GM23338 (cell line): ENCODE data around the gene SRP68. TPM values are rescaled to one million over a fixed set of nuclear protein-coding genes. Genes with fewer than 3 reads are reported as not detected.

Source experiments
- ATAC-seq: fragments of 200-7000 bp; cut with Tn5 transposase; 3 replicates; pipeline ENCODE4 v1.9.1; 2020
- DNase-seq: peaks from one replicate; pipeline ENCODE4 v3.0.0-alpha.2; 2015; ENCODE audit warnings: low spot score
- H2AFZ ChIP-seq: fragments of 200-600 bp; sonication (generic); 2 replicates; pipeline ENCODE4 v1.8.0; 2016; ENCODE audit warnings: antibody characterized with exemption, mild to moderate bottlenecking, moderate library complexity
- H3F3A ChIP-seq: fragments of 200-600 bp; sonication (generic); replicated peaks from 2 replicates; pipeline ENCODE4 v1.8.0; 2017; ENCODE audit warnings: antibody characterized with exemption, mixed run types, low read depth
- H3K27ac ChIP-seq: fragments of 200-600 bp; sonication (generic); 2 replicates; pipeline ENCODE4 v1.6.1; 2016; ENCODE audit warnings: low read depth
- H3K27me3 ChIP-seq: fragments of 200-600 bp; sonication (generic); 2 replicates; pipeline ENCODE4 v1.8.0; 2016; ENCODE audit warnings: mild to moderate bottlenecking, mixed run types, moderate library complexity; ENCODE audit not compliant: insufficient read depth
- H3K36me3 ChIP-seq: fragments of 200-600 bp; sonication (generic); 2 replicates; pipeline ENCODE4 v1.8.0; 2016; ENCODE audit warnings: mild to moderate bottlenecking; ENCODE audit not compliant: insufficient read depth
- H3K4me1 ChIP-seq: fragments of 200-600 bp; sonication (generic); 2 replicates; pipeline ENCODE4 v1.8.0; 2016; ENCODE audit warnings: mild to moderate bottlenecking, moderate library complexity; ENCODE audit not compliant: insufficient read depth
- H3K4me2 ChIP-seq: fragments of 200-600 bp; sonication (generic); 2 replicates; pipeline ENCODE4 v1.7.1; 2017; ENCODE audit warnings: mixed run types
- H3K4me3 ChIP-seq: fragments of 200-600 bp; sonication (generic); 2 replicates; pipeline ENCODE4 v1.6.1; 2016; ENCODE audit warnings: mixed run types
- H3K79me2 ChIP-seq: fragments of 200-600 bp; sonication (generic); replicated peaks from 2 replicates; pipeline ENCODE4 v1.8.0; 2017; ENCODE audit warnings: mild to moderate bottlenecking; ENCODE audit not compliant: insufficient read depth
- H3K9me2 ChIP-seq: fragments of 200-600 bp; sonication (generic); 2 replicates; pipeline ENCODE4 v1.8.0; 2017; ENCODE audit not compliant: insufficient read depth
- H4K20me1 ChIP-seq: fragments of 200-600 bp; sonication (generic); replicated peaks from 2 replicates; pipeline ENCODE4 v1.8.0; 2017; ENCODE audit warnings: mild to moderate bottlenecking; ENCODE audit not compliant: insufficient read depth
- H3K27ac Mint-ChIP-seq: 2 replicates; pipeline ENCODE4 v1.8.0; 2020; ENCODE audit warnings: inconsistent platforms, mild to moderate bottlenecking, moderate library complexity, mixed read lengths
- H3K27me3 Mint-ChIP-seq: 3 replicates; pipeline ENCODE4 v1.8.0; 2022; ENCODE audit warnings: low read depth, mild to moderate bottlenecking, moderate library complexity, mixed read lengths, inconsistent platforms; ENCODE audit not compliant: insufficient read depth, poor library complexity
- H3K36me3 Mint-ChIP-seq: 3 replicates; pipeline ENCODE4 v1.8.0; 2021; ENCODE audit warnings: low read depth, mild to moderate bottlenecking, inconsistent platforms, moderate library complexity, mixed read lengths
- H3K4me1 Mint-ChIP-seq: 3 replicates; pipeline ENCODE4 v1.8.0; 2020; ENCODE audit warnings: mild to moderate bottlenecking, inconsistent platforms, mixed read lengths
- H3K4me3 Mint-ChIP-seq: 3 replicates; pipeline ENCODE4 v1.8.0; 2021; ENCODE audit warnings: moderate library complexity, mild to moderate bottlenecking, inconsistent platforms, mixed read lengths
- H3K9me3 Mint-ChIP-seq: 3 replicates; pipeline ENCODE4 v1.8.0; 2020; ENCODE audit warnings: moderate library complexity, mild to moderate bottlenecking, inconsistent platforms, mixed read lengths
- CREB1 ChIP-seq: fragments of 250-450 bp; sonication (Bioruptor Pico); IDR thresholded peaks from 2 replicates; pipeline ENCODE4 v1.5.0; 2020; ENCODE audit warnings: low read depth, mild to moderate bottlenecking, moderate library complexity
- EZH2 ChIP-seq: fragments of 200-600 bp; sonication (generic); IDR thresholded peaks from one replicate; pipeline ENCODE4 v1.8.0; 2017; ENCODE audit warnings: antibody characterized with exemption, mild to moderate bottlenecking, low read depth; ENCODE audit not compliant: unreplicated experiment
- EZH2phosphoT487 ChIP-seq: fragments of 200-600 bp; sonication (generic); IDR thresholded peaks from one replicate; pipeline ENCODE4 v1.8.1; 2018; ENCODE audit warnings: antibody characterized with exemption; ENCODE audit not compliant: unreplicated experiment
- JUNB ChIP-seq: IDR thresholded peaks from one replicate; pipeline ENCODE4 v1.6.1; 2016; ENCODE audit warnings: antibody characterized with exemption; ENCODE audit not compliant: unreplicated experiment
- NANOG ChIP-seq: IDR thresholded peaks from 2 replicates; pipeline ENCODE4 v1.6.1; 2016; ENCODE audit warnings: antibody characterized with exemption, borderline replicate concordance
- POLR2AphosphoS5 ChIP-seq: IDR thresholded peaks from 2 replicates; pipeline ENCODE4 v1.6.1; 2016; ENCODE audit warnings: antibody characterized with exemption, low read depth
- STAT1 ChIP-seq: IDR thresholded peaks from one replicate; pipeline ENCODE4 v1.6.1; 2016; ENCODE audit warnings: antibody characterized with exemption; ENCODE audit not compliant: unreplicated experiment
- ZNF114 ChIP-seq: fragments of 250-450 bp; sonication (Bioruptor Pico); IDR thresholded peaks from 2 replicates; pipeline ENCODE4 v1.5.0; 2020; ENCODE audit warnings: mild to moderate bottlenecking, moderate library complexity
- ZNF331 ChIP-seq: fragments of 250-450 bp; sonication (Bioruptor Pico); IDR thresholded peaks from 2 replicates; pipeline ENCODE4 v1.5.0; 2020; ENCODE audit warnings: low read depth, mild to moderate bottlenecking, moderate library complexity
- polyA plus RNA-seq: library from polyadenylated mRNA; unstranded; fragments of >200 nt; fragmentation: Nextera tagmentation; extraction: Ambion mirVana; gene quantifications from 2 replicates; pipeline ENCODE4 v1.2.1, GENCODE V29; 2016
- total RNA-seq: library from RNA; depleted of rRNA; stranded (reverse); fragments of >200 nt; shearing (Covaris generic); gene quantifications from 2 replicates; pipeline ENCODE4 v1.2.3, GENCODE V29; 2014
- TF ChIP-seq, protein P1 (sequence below): IDR thresholded peaks from 2 replicates; pipeline ENCODE4 v1.6.1; 2016; ENCODE audit warnings: antibody characterized with exemption
- TF ChIP-seq, protein P2 (sequence below): fragments of 250-450 bp; sonication (Bioruptor Pico); IDR thresholded peaks from 2 replicates; pipeline ENCODE4 v1.5.0; 2020; ENCODE audit warnings: mild to moderate bottlenecking, moderate library complexity
- TF ChIP-seq, protein P3 (sequence below): IDR thresholded peaks from one replicate; pipeline ENCODE4 v1.6.1; 2018; ENCODE audit warnings: antibody characterized with exemption; ENCODE audit not compliant: unreplicated experiment
- TF ChIP-seq, protein P4 (sequence below), 2 experiments: fragments of 200-600 bp in 1 of 2; sonication (generic) in 1 of 2; conservative IDR thresholded peaks; 2 replicates each; pipeline versions ENCODE4 v1.5.1 to v1.6.1; 2016 to 2017; ENCODE audit warnings: antibody characterized with exemption in 2 of 2, low read depth in 2 of 2, mild to moderate bottlenecking in 2 of 2, moderate library complexity in 1 of 2

The SRP68 gene
- total and polyA plus RNA-seq, 2 experiments from 2014 or later = 30.7 to 62.8 TPM

DNA sequence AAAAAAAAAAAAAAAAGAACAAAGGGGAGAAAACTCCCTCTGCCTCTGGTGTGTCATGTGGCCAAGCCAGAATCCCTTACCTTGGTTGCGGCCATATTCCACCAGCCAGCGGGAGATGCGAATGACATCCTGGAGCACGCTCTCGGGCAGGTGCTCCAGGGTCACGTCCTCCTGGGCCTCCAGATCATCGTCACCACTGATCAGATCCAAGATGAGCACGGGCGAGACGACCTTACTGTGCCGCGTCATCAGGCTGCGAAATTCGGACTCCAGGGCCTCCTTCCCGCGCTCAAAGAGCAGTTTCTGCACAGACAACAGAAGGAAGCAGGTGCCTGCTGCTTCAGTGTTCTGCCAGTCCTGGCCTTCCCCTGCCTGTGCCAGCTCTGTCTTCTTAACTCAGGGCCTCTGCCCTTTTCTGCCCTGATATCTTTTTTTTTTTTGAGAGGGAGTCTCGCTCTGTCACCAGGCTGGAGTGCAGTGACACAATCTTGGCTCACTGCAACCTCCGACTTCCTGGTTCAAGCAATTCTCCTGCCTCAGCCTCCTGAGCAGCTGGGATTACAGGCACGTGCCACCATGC is 25.5 kb upstream of the SRP68 start:
- no peak overlapping the region for H3K4me2 ChIP-seq
- no peak overlapping the region for H3K4me3 ChIP-seq
- ATAC-seq (no peak), DNase-seq (no peak)
- TF ChIP-seq ZNF114 (CRISPR knock-in tag) (no peak), NANOG (no peak), POLR2AphosphoS5 (no peak), JUNB (no peak), EZH2phosphoT487 (no peak), CREB1 (no peak), EZH2 (no peak), STAT1 (no peak), ZNF331 (CRISPR knock-in tag) (no peak)
- TF ChIP-seq, protein P1, sequence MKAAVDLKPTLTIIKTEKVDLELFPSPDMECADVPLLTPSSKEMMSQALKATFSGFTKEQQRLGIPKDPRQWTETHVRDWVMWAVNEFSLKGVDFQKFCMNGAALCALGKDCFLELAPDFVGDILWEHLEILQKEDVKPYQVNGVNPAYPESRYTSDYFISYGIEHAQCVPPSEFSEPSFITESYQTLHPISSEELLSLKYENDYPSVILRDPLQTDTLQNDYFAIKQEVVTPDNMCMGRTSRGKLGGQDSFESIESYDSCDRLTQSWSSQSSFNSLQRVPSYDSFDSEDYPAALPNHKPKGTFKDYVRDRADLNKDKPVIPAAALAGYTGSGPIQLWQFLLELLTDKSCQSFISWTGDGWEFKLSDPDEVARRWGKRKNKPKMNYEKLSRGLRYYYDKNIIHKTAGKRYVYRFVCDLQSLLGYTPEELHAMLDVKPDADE = no peak
- TF ChIP-seq, protein P2, sequence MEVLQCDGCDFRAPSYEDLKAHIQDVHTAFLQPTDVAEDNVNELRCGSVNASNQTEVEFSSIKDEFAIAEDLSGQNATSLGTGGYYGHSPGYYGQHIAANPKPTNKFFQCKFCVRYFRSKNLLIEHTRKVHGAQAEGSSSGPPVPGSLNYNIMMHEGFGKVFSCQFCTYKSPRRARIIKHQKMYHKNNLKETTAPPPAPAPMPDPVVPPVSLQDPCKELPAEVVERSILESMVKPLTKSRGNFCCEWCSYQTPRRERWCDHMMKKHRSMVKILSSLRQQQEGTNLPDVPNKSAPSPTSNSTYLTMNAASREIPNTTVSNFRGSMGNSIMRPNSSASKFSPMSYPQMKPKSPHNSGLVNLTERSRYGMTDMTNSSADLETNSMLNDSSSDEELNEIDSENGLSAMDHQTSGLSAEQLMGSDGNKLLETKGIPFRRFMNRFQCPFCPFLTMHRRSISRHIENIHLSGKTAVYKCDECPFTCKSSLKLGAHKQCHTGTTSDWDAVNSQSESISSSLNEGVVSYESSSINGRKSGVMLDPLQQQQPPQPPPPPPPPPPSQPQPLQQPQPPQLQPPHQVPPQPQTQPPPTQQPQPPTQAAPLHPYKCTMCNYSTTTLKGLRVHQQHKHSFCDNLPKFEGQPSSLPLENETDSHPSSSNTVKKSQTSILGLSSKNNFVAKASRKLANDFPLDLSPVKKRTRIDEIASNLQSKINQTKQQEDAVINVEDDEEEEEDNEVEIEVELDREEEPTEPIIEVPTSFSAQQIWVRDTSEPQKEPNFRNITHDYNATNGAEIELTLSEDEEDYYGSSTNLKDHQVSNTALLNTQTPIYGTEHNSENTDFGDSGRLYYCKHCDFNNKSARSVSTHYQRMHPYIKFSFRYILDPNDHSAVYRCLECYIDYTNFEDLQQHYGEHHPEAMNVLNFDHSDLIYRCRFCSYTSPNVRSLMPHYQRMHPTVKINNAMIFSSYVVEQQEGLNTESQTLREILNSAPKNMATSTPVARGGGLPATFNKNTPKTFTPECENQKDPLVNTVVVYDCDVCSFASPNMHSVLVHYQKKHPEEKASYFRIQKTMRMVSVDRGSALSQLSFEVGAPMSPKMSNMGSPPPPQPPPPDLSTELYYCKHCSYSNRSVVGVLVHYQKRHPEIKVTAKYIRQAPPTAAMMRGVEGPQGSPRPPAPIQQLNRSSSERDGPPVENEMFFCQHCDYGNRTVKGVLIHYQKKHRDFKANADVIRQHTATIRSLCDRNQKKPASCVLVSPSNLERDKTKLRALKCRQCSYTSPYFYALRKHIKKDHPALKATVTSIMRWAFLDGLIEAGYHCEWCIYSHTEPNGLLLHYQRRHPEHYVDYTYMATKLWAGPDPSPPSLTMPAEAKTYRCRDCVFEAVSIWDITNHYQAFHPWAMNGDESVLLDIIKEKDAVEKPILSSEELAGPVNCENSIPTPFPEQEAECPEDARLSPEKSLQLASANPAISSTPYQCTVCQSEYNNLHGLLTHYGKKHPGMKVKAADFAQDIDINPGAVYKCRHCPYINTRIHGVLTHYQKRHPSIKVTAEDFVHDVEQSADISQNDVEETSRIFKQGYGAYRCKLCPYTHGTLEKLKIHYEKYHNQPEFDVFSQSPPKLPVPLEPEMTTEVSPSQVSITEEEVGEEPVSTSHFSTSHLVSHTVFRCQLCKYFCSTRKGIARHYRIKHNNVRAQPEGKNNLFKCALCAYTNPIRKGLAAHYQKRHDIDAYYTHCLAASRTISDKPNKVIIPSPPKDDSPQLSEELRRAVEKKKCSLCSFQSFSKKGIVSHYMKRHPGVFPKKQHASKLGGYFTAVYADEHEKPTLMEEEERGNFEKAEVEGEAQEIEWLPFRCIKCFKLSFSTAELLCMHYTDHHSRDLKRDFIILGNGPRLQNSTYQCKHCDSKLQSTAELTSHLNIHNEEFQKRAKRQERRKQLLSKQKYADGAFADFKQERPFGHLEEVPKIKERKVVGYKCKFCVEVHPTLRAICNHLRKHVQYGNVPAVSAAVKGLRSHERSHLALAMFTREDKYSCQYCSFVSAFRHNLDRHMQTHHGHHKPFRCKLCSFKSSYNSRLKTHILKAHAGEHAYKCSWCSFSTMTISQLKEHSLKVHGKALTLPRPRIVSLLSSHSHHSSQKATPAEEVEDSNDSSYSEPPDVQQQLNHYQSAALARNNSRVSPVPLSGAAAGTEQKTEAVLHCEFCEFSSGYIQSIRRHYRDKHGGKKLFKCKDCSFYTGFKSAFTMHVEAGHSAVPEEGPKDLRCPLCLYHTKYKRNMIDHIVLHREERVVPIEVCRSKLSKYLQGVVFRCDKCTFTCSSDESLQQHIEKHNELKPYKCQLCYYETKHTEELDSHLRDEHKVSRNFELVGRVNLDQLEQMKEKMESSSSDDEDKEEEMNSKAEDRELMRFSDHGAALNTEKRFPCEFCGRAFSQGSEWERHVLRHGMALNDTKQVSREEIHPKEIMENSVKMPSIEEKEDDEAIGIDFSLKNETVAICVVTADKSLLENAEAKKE = no peak
- TF ChIP-seq, protein P3, sequence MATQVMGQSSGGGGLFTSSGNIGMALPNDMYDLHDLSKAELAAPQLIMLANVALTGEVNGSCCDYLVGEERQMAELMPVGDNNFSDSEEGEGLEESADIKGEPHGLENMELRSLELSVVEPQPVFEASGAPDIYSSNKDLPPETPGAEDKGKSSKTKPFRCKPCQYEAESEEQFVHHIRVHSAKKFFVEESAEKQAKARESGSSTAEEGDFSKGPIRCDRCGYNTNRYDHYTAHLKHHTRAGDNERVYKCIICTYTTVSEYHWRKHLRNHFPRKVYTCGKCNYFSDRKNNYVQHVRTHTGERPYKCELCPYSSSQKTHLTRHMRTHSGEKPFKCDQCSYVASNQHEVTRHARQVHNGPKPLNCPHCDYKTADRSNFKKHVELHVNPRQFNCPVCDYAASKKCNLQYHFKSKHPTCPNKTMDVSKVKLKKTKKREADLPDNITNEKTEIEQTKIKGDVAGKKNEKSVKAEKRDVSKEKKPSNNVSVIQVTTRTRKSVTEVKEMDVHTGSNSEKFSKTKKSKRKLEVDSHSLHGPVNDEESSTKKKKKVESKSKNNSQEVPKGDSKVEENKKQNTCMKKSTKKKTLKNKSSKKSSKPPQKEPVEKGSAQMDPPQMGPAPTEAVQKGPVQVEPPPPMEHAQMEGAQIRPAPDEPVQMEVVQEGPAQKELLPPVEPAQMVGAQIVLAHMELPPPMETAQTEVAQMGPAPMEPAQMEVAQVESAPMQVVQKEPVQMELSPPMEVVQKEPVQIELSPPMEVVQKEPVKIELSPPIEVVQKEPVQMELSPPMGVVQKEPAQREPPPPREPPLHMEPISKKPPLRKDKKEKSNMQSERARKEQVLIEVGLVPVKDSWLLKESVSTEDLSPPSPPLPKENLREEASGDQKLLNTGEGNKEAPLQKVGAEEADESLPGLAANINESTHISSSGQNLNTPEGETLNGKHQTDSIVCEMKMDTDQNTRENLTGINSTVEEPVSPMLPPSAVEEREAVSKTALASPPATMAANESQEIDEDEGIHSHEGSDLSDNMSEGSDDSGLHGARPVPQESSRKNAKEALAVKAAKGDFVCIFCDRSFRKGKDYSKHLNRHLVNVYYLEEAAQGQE = no peak
- TF ChIP-seq, protein P4, sequence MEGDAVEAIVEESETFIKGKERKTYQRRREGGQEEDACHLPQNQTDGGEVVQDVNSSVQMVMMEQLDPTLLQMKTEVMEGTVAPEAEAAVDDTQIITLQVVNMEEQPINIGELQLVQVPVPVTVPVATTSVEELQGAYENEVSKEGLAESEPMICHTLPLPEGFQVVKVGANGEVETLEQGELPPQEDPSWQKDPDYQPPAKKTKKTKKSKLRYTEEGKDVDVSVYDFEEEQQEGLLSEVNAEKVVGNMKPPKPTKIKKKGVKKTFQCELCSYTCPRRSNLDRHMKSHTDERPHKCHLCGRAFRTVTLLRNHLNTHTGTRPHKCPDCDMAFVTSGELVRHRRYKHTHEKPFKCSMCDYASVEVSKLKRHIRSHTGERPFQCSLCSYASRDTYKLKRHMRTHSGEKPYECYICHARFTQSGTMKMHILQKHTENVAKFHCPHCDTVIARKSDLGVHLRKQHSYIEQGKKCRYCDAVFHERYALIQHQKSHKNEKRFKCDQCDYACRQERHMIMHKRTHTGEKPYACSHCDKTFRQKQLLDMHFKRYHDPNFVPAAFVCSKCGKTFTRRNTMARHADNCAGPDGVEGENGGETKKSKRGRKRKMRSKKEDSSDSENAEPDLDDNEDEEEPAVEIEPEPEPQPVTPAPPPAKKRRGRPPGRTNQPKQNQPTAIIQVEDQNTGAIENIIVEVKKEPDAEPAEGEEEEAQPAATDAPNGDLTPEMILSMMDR (conservative IDR thresholded peaks at IDR 0.05; ENCODE audit: low read depth in 2 of 2) = no peak
- H3K9me2 ChIP-seq = no peaks in the 10 kb centered on the region
- H3K36me3 ChIP-seq = peaks cover 26% of the 10 kb centered on the region
- no peaks in the 10 kb centered on the region; the same call in none of the 2 replicates for H4K20me1 ChIP-seq
- H3K36me3 Mint-ChIP-seq = peaks cover 81% of the 10 kb centered on the region
- H3K27me3 Mint-ChIP-seq = no peaks in the 10 kb centered on the region
- H3K27me3 ChIP-seq = no peaks in the 10 kb centered on the region
- no peaks in the 10 kb centered on the region for H3K9me3 Mint-ChIP-seq
- H3K4me1 ChIP-seq = 0 out of 2 replicates have a peak, but pooled peaks cover 3% of the 10 kb centered on the region
- no peak overlapping the region for H2AFZ ChIP-seq
- peaks cover 14% of the 10 kb centered on the region for H3K79me2 ChIP-seq
- no peak overlapping the region for H3K27ac Mint-ChIP-seq
- H3K4me1 Mint-ChIP-seq = peaks cover 3% of the 10 kb centered on the region; the same call in 1 of the 3 replicates
- no peak overlapping the region for H3K4me3 Mint-ChIP-seq
- H3F3A ChIP-seq = 0 out of 2 replicates have a peak, but pooled peaks cover 7% of the 10 kb centered on the region
- no peak overlapping the region for H3K27ac ChIP-seq
